Heart right ventricle (tissue), 16 donors: ENCODE measurements around the gene CLDN7. TPM values are rescaled to one million over a fixed set of nuclear protein-coding genes. Genes with fewer than 3 reads are reported as not detected.
A peak's percentile ranks its signal among the peaks of the same experiment; 100 is the strongest.

Experiments used
- ATAC-seq, 8 donors: fragments of 200-7000 bp; cut with Tn5 transposase; one replicate each; pipeline ENCODE4 v1.9.1; 2020; ENCODE audit warnings: mild to moderate bottlenecking in 8 of 8, moderate library complexity in 8 of 8, moderate number of reproducible peaks in 1 of 8
- DNase-seq, 2 donors: peaks; one replicate each; pipeline ENCODE4 v3.0.0-alpha.2; 2020
- H3K27ac ChIP-seq, 10 donors: fragments of 200-600 bp; sonication (generic) in 2 of 10; one replicate each; pipeline versions ENCODE4 v1.5.0 to v1.8.0; 2020 to 2022; ENCODE audit warnings: mild to moderate bottlenecking in 3 of 10
- H3K27me3 ChIP-seq, 7 donors: fragments of 200-600 bp; one replicate each; pipeline ENCODE4 v1.8.0; 2021 to 2022; ENCODE audit warnings: mild to moderate bottlenecking in 2 of 7
- H3K36me3 ChIP-seq, 9 donors: fragments of 200-600 bp; sonication (generic) in 1 of 9; one replicate each; pipeline versions ENCODE4 v1.5.0 to v1.8.0; 2020 to 2022; ENCODE audit warnings: mild to moderate bottlenecking in 2 of 9
- H3K4me1 ChIP-seq, 9 donors: fragments of 200-600 bp; sonication (generic) in 1 of 9; one replicate each; pipeline versions ENCODE4 v1.5.0 to v1.8.0; 2020 to 2022; ENCODE audit warnings: mild to moderate bottlenecking in 4 of 9
- H3K4me3 ChIP-seq, 10 donors: fragments of 200-600 bp; sonication (generic) in 2 of 10; one replicate each; pipeline versions ENCODE4 v1.5.0 to v1.8.0; 2020 to 2022; ENCODE audit warnings: mild to moderate bottlenecking in 7 of 10, moderate library complexity in 2 of 10
- H3K9me3 ChIP-seq, 11 donors: fragments of 200-600 bp in 10 of 11; sonication (generic) in 2 of 11; one replicate each; pipeline versions ENCODE4 v1.5.0 to v1.8.0; 2013 to 2022; ENCODE audit warnings: mild to moderate bottlenecking in 2 of 11, control low read depth in 1 of 11, moderate library complexity in 1 of 11
- WGBS, 2 donors: extraction: QIAGEN DNeasy Blood & Tissue Kit; methylation state at CpG; one replicate each; pipeline ENCODE4 v1.1.7; 2013; ENCODE audit warnings: inconsistent platforms in 1 of 2; 5-methylcytosine and 5-hydroxymethylcytosine counted together
- intact Hi-C, 10 donors: fragments of 100-400 bp; cut with DNase I; formaldehyde crosslinking; loops; one replicate each; pipeline versions ENCODE4 v1.11.1 to v1.14.2; 2022
- polyA plus RNA-seq, 2 donors: library from polyadenylated mRNA; stranded (reverse); fragments of 200-250 nt; gene quantifications; one replicate each; pipeline ENCODE4 v1.2.3, GENCODE V29; 2013
- total RNA-seq, 10 donors: library from RNA; stranded (reverse); fragmentation: NEBNext Ultra II Directional in 3 of 10; extraction: Animal tissue kit (Norgen Biotek cat#: 25700) in 3 of 10; gene quantifications; one replicate each; pipeline versions ENCODE4 v1.2.1 to v1.2.4, GENCODE V29; 2021 to 2023
- TF ChIP-seq, protein P1 (sequence below), 9 donors: fragments of 200-600 bp; sonication (generic) in 2 of 9; IDR thresholded peaks; one replicate each; pipeline versions ENCODE4 v1.5.0 to v1.8.0; 2021 to 2022; ENCODE audit warnings: antibody characterized with exemption in 9 of 9, mild to moderate bottlenecking in 5 of 9, moderate library complexity in 1 of 9
- donor health status: Arrhythmogenic right ventricular cardiomyopathy.
- donor health status: ischemic (EF 13 %, LVEDD 7.1; RV severe dilation, severe dysfunction).
- donor health status: healthy with polysubstance abuse.
- donor health status: DM: no; HTN: yes; CAD: no.
- donor health status: DM: no; HTN: no; CAD: no.
- donor health status: ischemic (EF 25% LVEDD 6.9; RV normal size, moderate dysfunction).
- donor health status: ischemic (EF 25% LVEDD 5.7; RV mildly dilated, moderate dysfunction).
- donor health status: healthy.
- donor health status: DM: yes; HTN: yes; CAD: no.
- donor health status: Ischemic cardiomyopathy.
- donor health status: ischemic (EF 35%, LVEDD 5.7; RV mildly dilated, moderate dysfunction).
- donor health status: nonischemic (EF 11% LVEDD 7.7; RV severe dilation, severe dysfunction).
- donor health status: DM: yes; HTN: yes; CAD: no.
- donor health status: PGD.
- donor health status: ischemic (EF 29% LVEDD 5.4; RV normal size, mild dysfunction).
- donor health status: nonischemic (EF 23%, LVEDD 6.1; RV moderate dilation, normal function).

CLDN7 gene
- total and polyA plus RNA-seq, 12 donors = 0.39 to 2.5 (median 0.90) TPM

DNA sequence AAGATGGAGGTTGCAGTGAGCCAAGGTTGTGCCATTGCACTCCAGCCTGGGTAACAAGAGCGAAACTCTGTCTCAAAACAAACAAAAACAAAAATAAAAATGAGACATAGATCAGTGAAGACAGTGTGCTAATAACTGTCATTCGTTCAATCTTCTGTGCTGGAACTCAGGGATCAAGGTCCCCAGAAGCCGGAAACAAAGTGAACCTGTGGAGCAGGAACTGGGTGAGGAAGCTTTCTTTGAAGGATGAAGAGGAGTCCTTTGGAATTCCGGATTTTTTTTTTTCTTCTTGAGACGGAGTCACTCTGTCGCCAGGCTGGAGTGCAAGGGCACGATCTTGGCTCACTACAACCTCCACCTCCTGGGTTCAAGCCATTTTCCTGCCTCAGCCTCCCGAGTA lies 17.2 kb upstream of the CLDN7 start:
- DNase-seq (no peak), ATAC-seq (no peak)
- Histone ChIP-seq H3K27me3 (peaks cover 0 to 35% (median 0%) of the 10 kb centered on the region in 7 donors), H3K36me3 (peaks cover 0 to 11% (median 0%) of the 10 kb centered on the region in 9 donors), H3K27ac (no peak overlapping the region), H3K4me3 (no peak overlapping the region), H3K9me3 (no peaks in the 10 kb centered on the region), H3K4me1 (peaks cover 0 to 41% (median 28%) of the 10 kb centered on the region in 9 donors)
- 85 to 93% methylated on average over 8 of the region's 8 CpGs for WGBS, 2 donors
- TF ChIP-seq, protein P1, sequence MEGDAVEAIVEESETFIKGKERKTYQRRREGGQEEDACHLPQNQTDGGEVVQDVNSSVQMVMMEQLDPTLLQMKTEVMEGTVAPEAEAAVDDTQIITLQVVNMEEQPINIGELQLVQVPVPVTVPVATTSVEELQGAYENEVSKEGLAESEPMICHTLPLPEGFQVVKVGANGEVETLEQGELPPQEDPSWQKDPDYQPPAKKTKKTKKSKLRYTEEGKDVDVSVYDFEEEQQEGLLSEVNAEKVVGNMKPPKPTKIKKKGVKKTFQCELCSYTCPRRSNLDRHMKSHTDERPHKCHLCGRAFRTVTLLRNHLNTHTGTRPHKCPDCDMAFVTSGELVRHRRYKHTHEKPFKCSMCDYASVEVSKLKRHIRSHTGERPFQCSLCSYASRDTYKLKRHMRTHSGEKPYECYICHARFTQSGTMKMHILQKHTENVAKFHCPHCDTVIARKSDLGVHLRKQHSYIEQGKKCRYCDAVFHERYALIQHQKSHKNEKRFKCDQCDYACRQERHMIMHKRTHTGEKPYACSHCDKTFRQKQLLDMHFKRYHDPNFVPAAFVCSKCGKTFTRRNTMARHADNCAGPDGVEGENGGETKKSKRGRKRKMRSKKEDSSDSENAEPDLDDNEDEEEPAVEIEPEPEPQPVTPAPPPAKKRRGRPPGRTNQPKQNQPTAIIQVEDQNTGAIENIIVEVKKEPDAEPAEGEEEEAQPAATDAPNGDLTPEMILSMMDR (IDR thresholded peaks at IDR 0.05) = no peak
- intact Hi-C loops = no loop called here

DNA sequence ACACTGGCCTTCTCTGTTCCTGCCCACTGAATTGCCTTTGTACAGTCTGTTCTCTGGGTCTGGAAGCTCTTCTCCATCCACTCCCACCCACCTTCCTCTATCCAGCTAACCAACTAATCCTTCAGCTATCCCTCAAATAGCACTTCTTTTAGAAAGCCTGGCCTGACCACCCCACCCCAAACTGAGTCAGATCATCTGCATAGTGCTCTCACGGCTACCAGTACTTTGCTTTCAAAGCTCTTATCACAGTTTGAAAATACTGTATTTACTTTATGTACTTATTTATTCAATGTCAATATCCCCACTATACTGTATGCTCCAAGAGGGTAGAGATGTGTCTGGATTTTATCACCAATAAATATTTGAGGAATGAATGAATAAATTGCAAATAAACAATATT lies 4.5 kb upstream of the CLDN7 start:
- Histone ChIP-seq H3K4me1 (peaks cover 2 to 20% (median 17%) of the 10 kb centered on the region in 9 donors), H3K4me3 (no peak overlapping the region), H3K36me3 (no peaks in the 10 kb centered on the region), H3K27ac (no peak overlapping the region), H3K9me3 (no peaks in the 10 kb centered on the region), H3K27me3 (peaks cover 11 to 61% (median 45%) of the 10 kb centered on the region in 7 donors)
- ATAC-seq = no peak
- DNase-seq = no peak
- TF ChIP-seq, protein P1 (IDR thresholded peaks at IDR 0.05) = no peak
- intact Hi-C loops = no loop called here
- 57 to 68% methylated on average over 1 of the region's 1 CpG for WGBS, 2 donors

DNA sequence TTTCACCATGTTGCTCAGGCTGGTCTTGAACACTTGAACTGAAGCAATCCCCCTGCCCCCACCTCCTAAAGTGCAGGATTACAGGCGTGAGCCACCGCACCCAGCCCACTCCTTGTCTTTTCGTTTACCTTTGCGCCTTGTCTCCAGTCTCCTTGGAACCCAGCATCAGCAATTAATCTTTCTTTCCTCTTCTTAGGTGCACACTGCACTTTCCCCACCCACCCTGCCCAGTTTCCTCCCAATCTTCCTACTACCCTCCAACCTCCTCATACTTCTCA lies 1.5 kb upstream of the CLDN7 start:
- intact Hi-C loops = loop anchor here in 1 of 10 donors (5.0 kb wide), 1 partner anchor 44 kb away; the partner anchor contains the start of gene EIF5A
- DNase-seq (no peak), ATAC-seq (no peak)
- peaks cover 7 to 39% (median 29%) of the 10 kb centered on the region in 9 donors for H3K4me1 ChIP-seq
- H3K4me3 ChIP-seq = peak overlapping the region in 1 of 10 donors; percentile 51
- no peaks in the 10 kb centered on the region for H3K9me3 ChIP-seq
- H3K27me3 ChIP-seq = peaks cover 14 to 64% (median 56%) of the 10 kb centered on the region in 7 donors
- 54 to 62% methylated on average over 4 of the region's 4 CpGs for WGBS, 2 donors
- TF ChIP-seq, protein P1 (IDR thresholded peaks at IDR 0.05) = no peak
- H3K27ac ChIP-seq = no peak overlapping the region
- peaks cover 0 to 11% (median 3%) of the 10 kb centered on the region in 9 donors for H3K36me3 ChIP-seq

DNA sequence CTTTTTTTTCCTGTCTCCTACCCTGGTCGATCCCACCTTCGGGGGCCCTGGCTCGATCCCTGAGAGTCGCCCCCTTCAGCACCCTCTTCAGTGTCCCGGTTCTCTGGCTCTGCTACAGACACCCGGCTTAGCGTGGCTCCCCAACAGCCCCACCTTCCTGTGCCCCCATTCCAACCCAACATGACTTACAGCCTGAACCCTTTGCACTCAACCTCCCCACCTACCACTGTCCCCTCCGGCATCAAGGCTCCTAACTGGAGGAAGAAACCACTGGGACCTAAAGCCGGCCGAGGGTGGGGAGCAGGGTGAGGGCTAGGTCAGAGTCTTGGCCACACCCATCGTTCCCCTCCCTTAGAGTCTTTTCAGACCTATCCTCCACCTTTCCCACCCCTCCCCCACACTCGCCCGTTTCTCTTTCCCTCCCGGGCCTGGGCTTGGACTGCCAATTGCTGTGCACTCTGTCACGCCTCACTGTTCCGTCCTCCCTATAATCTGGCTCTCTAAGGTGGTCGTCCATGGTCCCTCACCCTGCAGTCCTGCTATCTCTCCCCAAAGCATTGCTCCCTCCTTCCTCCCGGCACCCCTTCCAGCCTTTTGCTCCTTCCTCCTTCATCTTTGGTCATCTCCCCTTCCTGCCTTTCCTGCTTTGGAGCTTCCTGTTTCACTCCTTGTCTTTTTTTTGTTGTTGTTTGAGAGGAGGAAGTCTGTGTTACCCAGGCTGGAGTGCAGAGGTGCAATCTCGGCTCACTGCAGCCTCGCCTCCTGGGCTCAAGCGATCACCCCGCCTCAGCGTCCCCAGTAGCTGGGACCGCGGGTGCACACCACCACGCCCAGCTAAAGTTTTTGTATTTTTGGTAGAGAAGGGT lies 890 bp upstream of the CLDN7 start:
- Histone ChIP-seq H3K9me3 (no peaks in the 10 kb centered on the region), H3K27ac (no peak overlapping the region), H3K27me3 (peaks cover 14 to 64% (median 56%) of the 10 kb centered on the region in 7 donors), H3K4me3 (peak overlapping the region in 8 of 10 donors; percentile 20 to 61 (median 28)), H3K4me1 (peaks cover 7 to 41% (median 29%) of the 10 kb centered on the region in 9 donors), H3K36me3 (peaks cover 0 to 17% (median 8%) of the 10 kb centered on the region in 9 donors)
- intact Hi-C loops = loop anchor here in 1 of 10 donors (5.0 kb wide), 1 partner anchor 44 kb away; the partner anchor contains the start of gene EIF5A
- TF ChIP-seq, protein P1 (IDR thresholded peaks at IDR 0.05) = no peak
- no peak for DNase-seq
- WGBS, 2 donors = 11 to 12% methylated on average over 26 of the region's 26 CpGs
- ATAC-seq = peak in 1 of 8 donors; percentile 7
